ENCODE data around the gene TROAP.

- TF ChIP-seq TAF1 (IDR thresholded peaks at IDR 0.05; ENCODE audit: borderline replicate concordance, insufficient read depth, low read length) (no peak), POLR2AphosphoS5 (IDR thresholded peaks at IDR 0.05; ENCODE audit: low read depth, low read length) (no peak), REST (IDR thresholded peaks at IDR 0.05; ENCODE audit: insufficient read depth in 1 of 2, low read depth in 2 of 2, low read length in 2 of 2) (no peak)
Measured at GRCh38 chr12:49368240-49368600, 45.2 kb downstream of the TROAP start.

Measured in PFSK-1 (cell line).